Muscle layer of duodenum (tissue), 2 donors: ENCODE data around the gene ZNF107.
"Not testable (repeated sequence)": the region's sequence is repeated elsewhere in the genome, so short reads cannot be mapped to it uniquely, and the experiment has no call there.

Experiments
- H3K27ac ChIP-seq: one replicate; pipeline ENCODE4 v1.7.0; 2013; ENCODE audit warnings: mild to moderate bottlenecking, low read length
- H3K27me3 ChIP-seq: one replicate; pipeline ENCODE4 v1.7.0; 2013; ENCODE audit warnings: low read depth, mild to moderate bottlenecking, control low read depth, low read length
- H3K36me3 ChIP-seq, 2 donors: one replicate each; pipeline ENCODE4 v1.7.0; 2013; ENCODE audit warnings: low read length in 2 of 2, control low read depth in 1 of 2, mild to moderate bottlenecking in 1 of 2; ENCODE audit not compliant: insufficient read depth in 2 of 2, control insufficient read depth in 1 of 2
- H3K4me1 ChIP-seq, 2 donors: one replicate each; pipeline ENCODE4 v1.7.0; 2013; ENCODE audit warnings: low read length in 2 of 2, mild to moderate bottlenecking in 2 of 2, control low read depth in 1 of 2, moderate library complexity in 1 of 2; ENCODE audit not compliant: insufficient read depth in 2 of 2, control insufficient read depth in 1 of 2
- H3K4me3 ChIP-seq, 2 donors: one replicate each; pipeline ENCODE4 v1.7.0; 2013; ENCODE audit warnings: low read length in 2 of 2, low read depth in 1 of 2, mild to moderate bottlenecking in 1 of 2
- H3K9me3 ChIP-seq, 2 donors: one replicate each; pipeline ENCODE4 v1.7.0; 2013; ENCODE audit warnings: low read length in 2 of 2, control low read depth in 1 of 2, mild to moderate bottlenecking in 1 of 2; ENCODE audit not compliant: control insufficient read depth in 1 of 2
- donor health status: healthy.

ZNF107 gene

DNA sequence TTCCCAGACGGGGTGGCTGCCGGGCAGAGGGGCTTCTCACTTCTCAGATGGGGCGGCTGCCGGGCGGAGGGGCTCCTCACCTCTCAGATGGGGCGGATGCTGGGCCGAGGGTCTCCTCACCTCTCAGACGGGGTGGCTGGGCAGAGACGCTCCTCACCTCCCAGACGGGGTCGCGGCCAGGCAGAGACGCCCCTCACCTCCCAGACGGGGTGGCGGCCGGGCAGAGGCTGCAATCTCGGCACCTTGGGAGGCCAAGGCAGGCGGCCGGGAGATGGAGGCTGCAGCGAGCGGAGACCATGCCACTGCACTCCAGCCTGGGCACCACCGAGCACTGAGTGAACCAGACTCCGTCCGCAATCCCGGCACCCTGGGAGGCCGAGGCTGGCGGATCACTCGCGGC lies 73.0 kb downstream of the ZNF107 start:
- not testable (repeated sequence) for H3K36me3 ChIP-seq, H3K9me3 ChIP-seq, H3K27me3 ChIP-seq, H3K27ac ChIP-seq, H3K4me3 ChIP-seq, H3K4me1 ChIP-seq

DNA sequence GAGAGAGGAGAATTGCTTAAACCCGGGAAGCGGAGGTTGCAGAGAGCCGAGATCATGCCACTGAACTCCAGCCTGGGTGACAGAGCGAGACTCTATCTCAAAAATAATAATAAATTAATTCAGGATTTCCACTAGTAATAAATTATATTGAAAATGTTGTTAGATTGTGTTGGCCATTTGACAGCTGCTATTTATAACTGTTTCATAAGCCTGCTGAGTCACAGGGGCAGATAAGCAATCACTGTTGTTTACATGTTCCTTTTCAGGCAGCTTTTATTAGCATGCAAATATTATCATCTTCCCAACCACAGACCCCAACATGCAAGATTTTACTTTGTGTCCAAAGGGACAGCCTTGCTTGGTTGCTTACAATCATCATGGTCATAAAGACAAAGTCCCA lies 78.7 kb downstream of the ZNF107 start:
- H3K9me3 ChIP-seq = no peaks in the 10 kb centered on the region
- no peaks in the 10 kb centered on the region for H3K27me3 ChIP-seq
- no peaks in the 10 kb centered on the region for H3K36me3 ChIP-seq
- no peaks in the 10 kb centered on the region for H3K4me1 ChIP-seq
- no peak overlapping the region for H3K27ac ChIP-seq
- no peak overlapping the region for H3K4me3 ChIP-seq

DNA sequence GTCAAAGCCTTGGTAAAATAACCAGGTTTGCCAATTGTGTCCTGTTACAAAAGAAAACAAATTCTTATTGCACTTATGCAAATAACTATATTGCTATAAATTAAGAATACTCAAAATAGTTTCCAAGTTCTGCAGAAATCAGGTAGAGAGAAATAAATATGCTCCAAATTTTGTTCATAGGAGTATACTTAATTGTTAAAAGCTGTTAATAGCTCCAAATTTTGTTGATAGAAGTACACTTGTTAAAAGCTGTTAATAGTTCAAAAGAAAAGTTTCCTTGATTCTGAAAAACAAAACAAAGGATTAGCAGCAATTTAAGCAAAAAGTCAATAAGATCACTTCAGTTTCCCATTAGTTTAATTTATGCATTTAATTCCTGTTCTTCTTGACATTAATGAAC lies 81.9 kb downstream of the ZNF107 start:
- H3K9me3 ChIP-seq = no peaks in the 10 kb centered on the region
- no peaks in the 10 kb centered on the region for H3K27me3 ChIP-seq
- no peaks in the 10 kb centered on the region for H3K4me1 ChIP-seq
- H3K27ac ChIP-seq = no peak overlapping the region
- H3K4me3 ChIP-seq = no peak overlapping the region
- H3K36me3 ChIP-seq = no peaks in the 10 kb centered on the region

DNA sequence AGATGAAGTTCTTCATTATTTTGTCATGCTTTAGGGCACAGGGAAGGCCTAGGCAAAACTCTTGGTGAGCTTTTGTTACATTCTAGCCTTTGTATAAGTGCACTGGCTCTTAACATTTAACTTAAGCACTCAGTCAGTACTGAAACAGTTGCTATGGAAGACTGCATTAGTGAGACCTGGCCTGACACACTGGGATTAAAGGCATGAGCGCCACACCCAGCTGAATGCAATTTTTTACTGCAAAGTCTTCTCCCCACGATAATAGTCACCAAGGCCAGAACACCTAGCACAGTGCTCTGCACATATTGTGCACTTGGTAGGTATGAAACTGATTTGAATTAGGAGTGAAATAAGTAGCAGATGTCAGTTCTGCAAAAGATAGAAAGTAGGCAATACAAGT lies 87.1 kb downstream of the ZNF107 start:
- H3K4me3 ChIP-seq = no peak overlapping the region
- no peaks in the 10 kb centered on the region for H3K9me3 ChIP-seq
- no peaks in the 10 kb centered on the region for H3K4me1 ChIP-seq
- no peaks in the 10 kb centered on the region for H3K36me3 ChIP-seq
- H3K27me3 ChIP-seq = no peaks in the 10 kb centered on the region
- no peak overlapping the region for H3K27ac ChIP-seq

DNA sequence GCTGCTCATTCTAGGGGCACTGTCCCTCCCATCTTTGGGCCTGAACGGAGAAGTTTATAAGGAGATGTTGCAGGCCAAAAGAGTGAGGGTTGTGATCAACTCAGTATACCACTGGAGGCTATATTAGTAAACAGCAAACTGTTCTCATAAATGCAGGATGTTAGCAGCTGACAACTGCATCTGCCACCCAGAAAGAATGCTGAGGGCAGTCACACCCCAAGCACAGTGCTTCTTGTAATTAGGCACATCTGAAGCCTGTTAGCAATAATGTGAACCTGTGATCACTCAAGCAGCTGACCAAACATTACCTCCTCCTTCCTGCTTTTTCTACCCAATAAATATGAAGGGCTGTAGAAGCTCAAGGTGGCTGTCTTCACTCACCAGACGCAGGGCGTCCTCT lies 89.9 kb downstream of the ZNF107 start:
- H3K36me3 ChIP-seq = no peaks in the 10 kb centered on the region
- no peak overlapping the region for H3K4me3 ChIP-seq

DNA sequence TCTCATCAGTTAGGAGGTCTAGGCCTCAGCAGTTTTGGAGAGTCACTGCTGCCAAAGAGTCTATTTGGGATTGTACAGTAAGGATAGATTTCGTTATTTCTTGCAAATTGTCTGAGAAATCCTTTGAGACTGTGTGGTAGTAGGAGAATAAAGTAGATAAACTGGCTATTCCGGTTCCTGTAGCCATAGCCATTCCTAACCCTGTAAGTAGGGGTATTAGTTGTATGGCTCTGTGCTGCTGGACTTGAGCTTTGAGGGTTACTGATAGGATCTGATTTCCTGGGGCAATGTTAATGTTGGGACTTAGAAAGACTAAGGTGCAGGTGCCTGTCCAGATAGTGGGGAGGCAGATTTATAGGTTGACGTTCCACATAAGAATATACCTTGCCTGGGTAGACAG lies 92.2 kb downstream of the ZNF107 start:
- H3K4me3 ChIP-seq = no peak overlapping the region
- H3K27me3 ChIP-seq = no peaks in the 10 kb centered on the region
- no peaks in the 10 kb centered on the region for H3K9me3 ChIP-seq
- no peaks in the 10 kb centered on the region for H3K4me1 ChIP-seq
- H3K27ac ChIP-seq = no peak overlapping the region
- H3K36me3 ChIP-seq = no peaks in the 10 kb centered on the region

More for the DNA sequence above, 89.9 kb downstream of the ZNF107 start:
- Histone ChIP-seq H3K9me3 (no peaks in the 10 kb centered on the region), H3K27me3 (no peaks in the 10 kb centered on the region), H3K4me1 (no peaks in the 10 kb centered on the region), H3K27ac (no peak overlapping the region)
